ENCODE data around the gene AGTPBP1.

The AGTPBP1 gene

DNA sequence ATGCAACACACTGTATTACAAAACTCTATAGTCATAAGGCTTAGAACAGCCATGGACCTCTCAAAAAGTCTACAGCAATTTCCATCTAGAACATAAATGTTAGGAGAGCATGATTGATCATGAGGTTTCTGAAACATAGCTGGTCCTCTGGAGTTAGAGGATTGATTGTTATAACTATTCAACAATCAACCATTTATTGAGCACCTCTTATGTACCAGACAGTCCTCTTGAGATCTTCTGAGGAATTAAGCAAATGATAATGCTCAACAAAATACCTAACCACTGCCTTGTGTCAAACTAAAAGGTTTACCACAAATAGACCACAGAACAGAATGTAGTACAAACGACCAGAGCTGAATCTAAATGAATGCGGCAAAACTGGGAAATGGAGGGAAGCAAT, 3.4 kb upstream of the AGTPBP1 start:
- TF ChIP-seq, protein P1, sequence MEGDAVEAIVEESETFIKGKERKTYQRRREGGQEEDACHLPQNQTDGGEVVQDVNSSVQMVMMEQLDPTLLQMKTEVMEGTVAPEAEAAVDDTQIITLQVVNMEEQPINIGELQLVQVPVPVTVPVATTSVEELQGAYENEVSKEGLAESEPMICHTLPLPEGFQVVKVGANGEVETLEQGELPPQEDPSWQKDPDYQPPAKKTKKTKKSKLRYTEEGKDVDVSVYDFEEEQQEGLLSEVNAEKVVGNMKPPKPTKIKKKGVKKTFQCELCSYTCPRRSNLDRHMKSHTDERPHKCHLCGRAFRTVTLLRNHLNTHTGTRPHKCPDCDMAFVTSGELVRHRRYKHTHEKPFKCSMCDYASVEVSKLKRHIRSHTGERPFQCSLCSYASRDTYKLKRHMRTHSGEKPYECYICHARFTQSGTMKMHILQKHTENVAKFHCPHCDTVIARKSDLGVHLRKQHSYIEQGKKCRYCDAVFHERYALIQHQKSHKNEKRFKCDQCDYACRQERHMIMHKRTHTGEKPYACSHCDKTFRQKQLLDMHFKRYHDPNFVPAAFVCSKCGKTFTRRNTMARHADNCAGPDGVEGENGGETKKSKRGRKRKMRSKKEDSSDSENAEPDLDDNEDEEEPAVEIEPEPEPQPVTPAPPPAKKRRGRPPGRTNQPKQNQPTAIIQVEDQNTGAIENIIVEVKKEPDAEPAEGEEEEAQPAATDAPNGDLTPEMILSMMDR (IDR thresholded peaks at IDR 0.05; ENCODE audit: unreplicated experiment in 3 of 3) = no peak
- H3K27ac Mint-ChIP-seq = no peak overlapping the region
- H3K36me3 Mint-ChIP-seq (ENCODE audit: low read depth) = no peaks in the 10 kb centered on the region
- no peaks in the 10 kb centered on the region for H3K27me3 Mint-ChIP-seq (ENCODE audit: low read depth)
- peaks cover 20% of the 10 kb centered on the region for H3K4me1 Mint-ChIP-seq
- H3K4me3 Mint-ChIP-seq = no peak overlapping the region
- H3K9me3 Mint-ChIP-seq = no peaks in the 10 kb centered on the region

DNA sequence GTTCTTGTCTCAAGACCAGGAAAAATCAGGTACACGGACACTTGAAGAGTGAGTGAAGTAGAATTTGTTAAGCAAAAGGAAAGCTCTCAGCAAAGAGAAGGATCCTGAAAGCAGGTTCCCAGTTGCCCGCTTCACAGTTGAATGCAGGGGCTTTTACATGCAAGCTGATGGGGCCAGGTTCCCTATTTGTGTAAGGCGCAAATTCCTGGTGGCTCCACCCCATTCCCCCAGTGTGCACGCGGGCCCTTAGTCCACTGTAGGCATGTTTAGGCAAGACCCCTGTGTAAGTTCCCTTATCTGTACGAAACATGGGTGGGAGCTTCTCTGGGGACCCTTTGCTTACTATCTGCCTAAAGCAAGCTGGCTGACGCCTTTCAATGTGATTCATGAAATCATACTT, 2.7 kb upstream of the AGTPBP1 start:
- Mint-ChIP-seq H3K4me3 (peak overlapping the region; percentile 61 to 76 (median 71)), H3K27me3 (ENCODE audit: low read depth) (no peaks in the 10 kb centered on the region), H3K27ac (peak overlapping the region in 1 of 3 experiments; percentile 15), H3K9me3 (no peaks in the 10 kb centered on the region), H3K4me1 (peaks cover 22% of the 10 kb centered on the region), H3K36me3 (ENCODE audit: low read depth) (no peaks in the 10 kb centered on the region)
- TF ChIP-seq, protein P1 (IDR thresholded peaks at IDR 0.05; ENCODE audit: unreplicated experiment in 3 of 3) = no peak

- Mint-ChIP-seq H3K27ac (peak overlapping the region in 2 of 3 experiments; percentile 21 to 76), H3K4me3 (peak overlapping the region; percentile 71 to 78 (median 76)), H3K27me3 (ENCODE audit: low read depth) (no peaks in the 10 kb centered on the region), H3K9me3 (no peaks in the 10 kb centered on the region), H3K36me3 (ENCODE audit: low read depth) (no peaks in the 10 kb centered on the region), H3K4me1 (peaks cover 22% of the 10 kb centered on the region)
- TF ChIP-seq, protein P1 (IDR thresholded peaks at IDR 0.05; ENCODE audit: unreplicated experiment in 3 of 3) = no peak
Observed at GRCh38 chr9:85743275-85744128, 1.7 kb upstream of the AGTPBP1 start.

- Mint-ChIP-seq H3K4me1 (peaks cover 22% of the 10 kb centered on the region), H3K4me3 (peak overlapping the region; percentile 91 to 96 (median 95)), H3K9me3 (no peaks in the 10 kb centered on the region), H3K27ac (peak overlapping the region; percentile 67 to 96 (median 79)), H3K36me3 (ENCODE audit: low read depth) (no peaks in the 10 kb centered on the region), H3K27me3 (ENCODE audit: low read depth) (no peaks in the 10 kb centered on the region)
- TF ChIP-seq, protein P1 (IDR thresholded peaks at IDR 0.05; ENCODE audit: unreplicated experiment in 3 of 3) = no peak
Observed at GRCh38 chr9:85742597-85742936, 813 bp upstream of the AGTPBP1 start.

GRCh38 chr9:85741095-85741874, 469 bp downstream of the AGTPBP1 start:
- no peaks in the 10 kb centered on the region for H3K9me3 Mint-ChIP-seq
- H3K27ac Mint-ChIP-seq = peak overlapping the region; percentile 50 to 88 (median 87)
- H3K27me3 Mint-ChIP-seq (ENCODE audit: low read depth) = no peaks in the 10 kb centered on the region
- H3K36me3 Mint-ChIP-seq (ENCODE audit: low read depth) = no peaks in the 10 kb centered on the region
- TF ChIP-seq, protein P1 (IDR thresholded peaks at IDR 0.05; ENCODE audit: unreplicated experiment in 3 of 3) = no peak
- H3K4me3 Mint-ChIP-seq = peak overlapping the region; percentile 87 to 98 (median 96)
- peaks cover 22% of the 10 kb centered on the region for H3K4me1 Mint-ChIP-seq

Measured in nephron (organoid).